GM19397 (cell line): Measurements from ENCODE around the gene RIT2.

Experiments used
- ATAC-seq: cut with Tn5 transposase; IDR thresholded peaks from one replicate; pipeline ENCODE4 v1.9.1; 2021; ENCODE audit warnings: mild to moderate bottlenecking, moderate library complexity; ENCODE audit not compliant: unreplicated experiment

Gene RIT2

DNA sequence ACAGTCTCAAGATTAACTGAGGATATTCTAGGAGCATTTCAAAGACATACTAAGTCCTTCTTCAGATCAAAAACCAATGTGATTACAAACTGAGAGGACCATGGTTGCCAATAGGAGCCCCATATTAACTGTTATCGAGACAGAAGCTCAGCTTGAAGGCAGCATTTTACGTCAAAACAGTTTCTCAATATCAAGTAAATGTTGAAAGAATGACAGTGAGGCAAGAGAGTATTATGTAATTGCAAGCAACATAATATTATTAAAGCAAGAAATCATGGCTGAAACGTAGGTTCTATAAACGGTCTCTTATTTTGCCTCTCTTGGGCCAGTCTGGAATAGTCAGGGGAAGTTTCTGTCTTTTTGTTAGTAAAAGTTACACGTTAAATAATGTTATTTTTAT lies 22.9 kb downstream of the RIT2 start:
- ATAC-seq: no peak

- no peak for ATAC-seq
Measured at GRCh38 chr18:43081396-43081795, 34.1 kb downstream of the RIT2 start.

DNA sequence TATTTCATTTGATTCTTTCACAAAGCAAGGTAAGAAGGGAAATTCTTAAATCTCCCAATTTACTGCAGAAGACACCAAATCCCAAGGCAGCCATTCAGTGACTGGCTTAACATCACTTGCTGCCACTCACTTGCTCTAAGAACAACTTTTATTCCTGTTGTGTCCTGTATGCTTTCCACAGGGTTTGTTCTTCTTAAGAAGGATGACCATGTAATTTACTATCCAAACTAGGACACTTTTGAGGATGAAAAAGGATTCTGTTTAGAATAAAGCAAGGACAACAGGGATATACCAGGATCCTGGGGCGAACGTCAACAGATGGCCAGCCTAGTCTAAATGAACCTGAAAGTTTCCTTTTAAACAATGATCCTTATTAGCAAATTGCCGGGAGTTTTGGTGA lies 34.8 kb downstream of the RIT2 start:
- ATAC-seq: no peak

DNA sequence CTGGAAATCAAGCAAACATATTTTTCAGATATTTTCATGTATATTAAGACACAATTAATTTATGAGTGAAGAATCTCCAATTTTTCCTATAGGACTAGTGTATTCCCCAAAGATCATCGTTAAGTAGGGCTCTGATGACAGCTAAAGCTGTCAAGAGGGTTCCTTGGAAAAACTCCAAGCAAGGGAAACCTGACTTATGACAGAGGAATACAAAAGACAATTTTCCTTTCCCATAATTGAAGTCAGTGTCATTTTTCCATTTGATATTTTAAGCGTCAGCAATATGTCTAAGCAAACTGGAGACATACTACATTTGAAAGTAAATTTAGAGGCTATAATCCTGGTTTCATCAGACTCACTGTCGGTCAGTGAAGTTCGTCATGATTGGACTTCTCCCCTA lies 36.1 kb downstream of the RIT2 start:
- no peak for ATAC-seq

DNA sequence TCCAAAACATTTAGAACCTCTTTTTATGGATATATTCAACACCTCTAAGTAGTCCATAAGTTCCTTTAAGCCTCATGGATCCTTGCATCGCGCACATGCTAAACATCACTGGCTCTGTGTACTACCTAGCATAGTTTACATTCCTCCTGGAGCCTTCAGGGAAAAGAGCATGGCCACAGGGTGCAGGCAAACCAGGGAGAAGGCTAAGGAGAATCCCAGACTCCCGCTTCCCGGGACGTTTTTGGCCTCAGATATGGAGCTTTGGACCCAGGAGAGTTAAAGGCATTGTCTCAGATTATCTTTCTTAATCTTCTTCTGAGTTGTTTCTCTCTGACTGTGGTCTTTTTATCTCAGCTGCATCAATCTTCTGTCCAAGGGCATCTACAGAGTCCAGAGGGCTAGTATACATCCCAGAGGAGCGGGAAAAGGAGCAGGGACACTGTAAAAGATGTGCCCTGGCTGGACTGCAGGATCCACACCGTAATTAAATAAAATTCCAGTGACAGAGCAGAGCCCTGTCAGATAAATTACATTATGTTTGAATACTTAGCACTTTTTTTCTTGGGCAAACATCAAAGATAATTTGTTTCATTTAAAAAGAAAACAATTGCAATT lies 36.9 kb downstream of the RIT2 start:
- ATAC-seq: no peak

DNA sequence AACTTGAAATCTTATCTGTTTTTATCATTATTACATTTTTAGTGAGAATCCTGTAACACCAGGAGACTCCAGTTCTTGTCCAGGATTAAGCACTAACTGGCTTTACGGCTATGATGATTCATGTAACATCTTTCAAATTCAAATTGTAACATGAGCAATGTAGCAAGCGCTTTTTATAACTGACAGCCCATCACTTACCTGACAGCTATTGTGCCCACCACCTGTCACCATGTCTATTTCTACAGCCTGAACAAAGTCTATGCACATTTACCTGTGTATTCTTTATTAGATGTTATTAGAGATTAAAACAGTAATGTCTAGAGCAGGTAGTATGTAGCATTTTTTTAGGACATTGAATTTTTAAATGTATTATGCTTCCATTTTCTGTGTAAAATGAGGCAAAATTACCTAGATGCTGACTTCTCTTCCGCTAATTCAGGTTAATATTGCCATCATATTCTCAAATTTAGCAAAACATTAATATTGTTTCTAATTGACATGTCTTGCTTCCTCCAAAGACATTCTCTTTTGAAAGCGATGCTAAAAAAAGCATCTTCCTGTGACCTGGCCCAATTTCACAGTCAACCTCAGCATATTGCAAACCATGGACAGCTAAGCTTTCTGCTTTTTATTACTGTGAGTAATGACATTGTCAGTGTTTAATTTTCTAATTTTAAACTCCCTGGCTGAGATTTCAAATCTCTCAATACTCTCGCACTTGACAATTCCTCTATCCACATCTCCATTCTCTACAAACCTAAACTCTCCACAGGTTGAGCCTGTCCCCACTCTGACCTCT lies 37.8 kb downstream of the RIT2 start:
- ATAC-seq: no peak

DNA sequence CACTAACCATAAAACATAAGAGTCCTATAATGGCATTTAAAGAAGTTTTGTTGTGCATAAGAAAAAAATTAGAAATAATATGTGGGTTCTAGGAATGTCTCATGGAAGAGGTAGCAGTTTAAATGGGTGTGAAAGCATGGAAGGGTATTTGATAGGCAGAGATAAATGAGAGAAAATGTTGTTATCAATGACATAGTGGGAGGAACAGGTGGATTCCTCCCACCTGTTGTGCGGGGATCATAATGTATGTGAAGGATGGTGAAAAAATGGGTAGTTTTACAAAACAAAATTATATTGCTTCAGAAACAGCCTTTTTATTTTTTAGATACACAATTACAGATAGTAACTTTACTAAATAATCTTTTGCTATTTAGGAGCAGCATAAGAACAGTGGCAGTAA lies 41.7 kb downstream of the RIT2 start:
- no peak for ATAC-seq

DNA sequence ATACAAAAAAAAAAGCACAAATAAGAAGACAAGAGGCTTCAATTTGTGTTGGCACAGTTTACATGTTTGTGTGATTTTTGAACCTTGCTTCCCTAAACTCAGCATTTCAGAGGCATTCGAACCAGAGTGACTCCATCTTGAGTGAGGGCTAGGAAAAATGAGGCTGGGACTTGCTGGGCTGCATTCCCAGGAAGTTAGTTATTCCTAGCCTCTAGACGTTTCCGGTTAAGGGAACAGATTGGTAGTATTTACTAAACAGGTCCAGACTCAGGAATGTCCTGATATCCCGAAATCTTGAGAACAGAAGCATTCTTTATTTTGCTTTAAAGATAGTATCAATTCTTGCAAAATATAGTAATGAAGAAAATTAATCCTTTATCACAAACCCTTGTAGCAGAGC lies 46.7 kb downstream of the RIT2 start:
- ATAC-seq: no peak

GRCh38 chr18:43067570-43067969 lies 47.9 kb downstream of the RIT2 start:
- no peak for ATAC-seq

DNA sequence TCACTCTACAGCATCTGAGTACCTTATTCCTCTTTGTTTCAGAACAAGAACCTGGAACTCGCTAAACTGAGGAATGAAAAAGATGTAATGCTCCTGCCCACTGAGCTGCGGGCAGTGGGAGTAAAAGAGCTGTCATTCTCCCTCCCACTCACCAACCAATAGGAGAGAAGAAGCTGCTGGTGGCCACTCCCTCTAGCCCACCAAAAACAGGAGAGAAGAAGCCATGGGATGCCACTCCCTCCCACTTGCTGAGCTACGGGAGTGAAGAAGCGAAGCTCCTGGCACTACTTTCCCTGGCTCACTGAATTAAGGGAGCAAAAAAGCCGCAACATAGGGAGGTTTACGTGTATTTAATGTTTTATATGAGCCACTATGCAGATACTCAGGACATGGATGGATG lies 53.7 kb downstream of the RIT2 start:
- ATAC-seq: no peak

- ATAC-seq: no peak
Measured at GRCh38 chr18:43061318-43061717, 54.2 kb downstream of the RIT2 start.

DNA sequence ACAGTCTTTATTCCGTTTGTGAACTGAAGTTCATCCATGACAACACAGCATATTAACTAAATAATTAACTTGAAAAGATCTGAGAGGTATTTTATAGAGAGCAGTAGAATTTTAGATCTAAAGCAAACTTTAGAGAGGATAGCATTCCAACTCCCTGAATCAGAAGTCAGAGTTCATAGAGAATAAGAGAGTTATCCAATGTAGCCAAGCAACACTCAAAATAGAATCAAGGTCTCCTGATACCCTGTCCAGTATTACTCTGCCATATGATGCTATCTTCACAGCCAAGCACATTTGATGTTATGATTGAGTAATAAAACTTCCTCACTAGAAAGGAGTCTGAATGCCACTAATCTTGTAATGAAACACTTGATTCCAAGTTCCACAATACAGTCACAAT lies 55.5 kb downstream of the RIT2 start:
- ATAC-seq: no peak

- no peak for ATAC-seq
Measured at GRCh38 chr18:43054815-43055519, 60.5 kb downstream of the RIT2 start.

DNA sequence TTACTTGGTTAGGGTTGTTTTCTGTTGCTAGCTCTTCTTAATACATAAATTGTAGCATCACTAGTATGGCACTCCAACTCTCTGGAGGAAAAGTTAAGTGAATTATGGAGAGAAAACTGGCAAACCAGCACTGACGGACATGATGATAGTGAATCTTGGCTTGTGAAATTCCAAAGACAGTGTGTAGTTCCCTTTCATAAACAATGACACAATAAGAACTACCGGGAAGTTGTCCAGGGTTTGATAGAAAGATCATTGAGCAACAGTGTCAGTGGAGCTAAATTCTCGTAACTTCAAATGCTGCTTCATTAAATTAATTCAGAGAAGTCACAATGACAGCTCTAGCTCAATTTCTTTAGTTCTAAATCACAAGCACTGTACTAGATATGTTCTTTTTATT lies 66.5 kb downstream of the RIT2 start:
- ATAC-seq: no peak

DNA sequence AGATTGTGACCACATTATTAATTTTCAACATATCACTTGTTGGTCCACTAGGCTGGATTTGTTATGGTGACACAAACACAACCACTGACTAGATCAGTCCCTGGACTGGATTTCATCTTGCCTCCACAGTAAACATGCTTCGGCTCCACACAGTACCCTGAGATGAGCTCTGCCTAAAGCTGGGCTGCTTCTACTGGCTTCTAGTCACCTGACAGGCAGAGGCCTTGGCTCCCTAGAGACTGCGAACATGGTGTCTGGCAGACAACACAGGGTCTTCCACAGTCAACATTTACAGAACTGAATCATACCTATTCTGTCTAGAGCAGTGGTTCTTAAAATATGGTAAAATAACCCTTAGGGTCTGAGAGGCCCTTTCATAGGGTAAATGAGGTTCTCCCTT lies 69.2 kb downstream of the RIT2 start:
- no peak for ATAC-seq

DNA sequence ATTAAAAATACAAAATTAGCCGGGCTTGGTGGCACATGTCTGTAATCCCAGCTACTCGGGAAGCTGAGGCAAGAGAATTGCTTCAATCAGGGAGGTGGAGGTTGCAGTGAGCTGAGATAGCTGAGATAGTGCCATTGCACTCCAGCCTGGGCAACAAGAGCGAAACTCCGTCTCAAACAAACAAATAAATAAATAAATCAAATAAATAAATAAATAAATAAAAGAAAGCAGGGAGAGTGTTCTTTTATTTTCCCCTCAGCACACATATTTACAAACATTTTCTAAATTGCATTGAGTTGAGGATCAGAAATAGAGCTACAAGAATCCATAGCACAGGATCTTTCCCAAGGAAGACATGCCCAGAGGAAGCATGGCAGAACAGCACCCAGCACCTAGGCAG lies 71.9 kb downstream of the RIT2 start:
- ATAC-seq: no peak

GRCh38 chr18:43040281-43040680 lies 75.2 kb downstream of the RIT2 start:
- no peak for ATAC-seq

DNA sequence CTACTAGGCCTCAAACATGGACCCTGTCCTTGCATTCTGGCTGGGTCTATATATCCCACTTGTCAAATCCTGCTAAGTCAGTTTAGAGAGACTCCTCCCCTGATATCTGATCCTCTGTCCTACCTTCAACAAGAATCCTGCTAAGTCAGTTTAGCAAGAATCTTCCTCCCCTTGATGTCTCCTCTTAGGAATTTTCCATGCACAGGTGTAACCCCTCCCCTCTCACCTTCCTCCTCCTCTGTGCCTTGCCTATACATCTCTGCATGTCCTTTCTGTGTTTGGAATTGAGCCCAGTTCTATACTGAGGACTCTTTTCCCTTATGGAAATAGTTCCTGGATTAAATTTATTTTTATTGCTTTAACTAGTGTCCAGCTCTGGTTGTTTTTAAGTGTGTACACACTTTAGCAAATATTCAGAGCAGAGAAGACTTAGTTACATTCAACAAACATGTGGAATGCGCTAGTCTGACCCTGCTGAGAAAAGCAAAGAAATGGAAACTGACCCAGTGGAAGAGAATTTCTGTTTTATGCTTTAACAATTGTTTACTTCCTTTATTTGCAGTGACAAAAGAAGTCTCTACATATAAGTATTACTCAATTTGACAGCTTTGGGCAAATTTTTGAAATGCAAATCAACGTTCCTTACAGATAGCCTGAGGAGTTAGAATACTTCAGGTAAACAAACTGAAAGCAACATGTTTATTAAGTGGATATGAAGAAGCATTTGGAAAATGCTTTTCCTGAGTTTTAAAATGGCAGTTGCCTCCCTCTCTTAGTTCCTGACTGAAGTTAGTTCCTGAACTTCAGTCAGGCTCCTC lies 80.6 kb downstream of the RIT2 start:
- ATAC-seq: no peak

GRCh38 chr18:43031169-43031568 lies 84.3 kb downstream of the RIT2 start:
- ATAC-seq: no peak

DNA sequence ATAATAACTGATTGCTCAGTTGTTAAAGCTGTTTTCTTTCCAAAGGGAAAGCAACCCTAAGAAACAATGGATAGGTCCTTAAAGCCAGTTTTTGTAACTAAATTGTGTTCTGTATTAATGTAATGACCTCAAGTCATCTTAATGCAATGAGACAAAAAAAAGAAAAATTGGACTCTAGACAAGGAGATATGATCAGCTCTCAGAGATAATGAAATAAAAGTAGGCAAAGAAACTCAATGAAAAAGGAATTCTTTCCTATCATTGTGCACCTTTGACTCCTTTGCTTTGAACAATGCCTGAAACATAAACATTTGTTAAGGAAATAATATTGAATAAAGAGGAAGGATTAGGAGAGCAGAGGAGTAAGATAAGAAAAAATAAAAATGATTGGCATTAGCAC lies 86.1 kb downstream of the RIT2 start:
- no peak for ATAC-seq

DNA sequence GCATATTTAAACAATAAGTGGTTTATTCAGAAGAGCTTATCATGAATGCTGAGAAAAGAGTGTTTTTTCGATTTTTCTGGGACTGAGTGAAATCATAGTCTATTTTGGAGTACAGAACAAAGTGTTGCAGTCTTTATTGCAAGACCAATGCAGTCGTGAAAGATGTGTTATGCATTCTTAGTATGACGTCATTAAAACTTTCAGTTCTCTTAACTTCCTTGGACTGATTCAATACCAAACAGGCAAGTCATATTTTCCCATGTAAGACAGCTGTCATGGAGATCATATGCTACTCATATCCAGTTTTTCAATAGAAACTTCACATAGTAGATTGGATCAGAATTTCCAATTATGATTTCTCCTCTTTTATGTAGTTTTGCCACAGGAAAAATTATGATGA lies 92.6 kb downstream of the RIT2 start:
- ATAC-seq: no peak
